Activated naive CD4-positive, alpha-beta T cell treated with Interleukin-2 at 50 U/mL for 16 hours (primary cell): ENCODE measurements around the gene LDLRAD3.
"Not testable (repeated sequence)": the region's sequence is repeated elsewhere in the genome, so short reads cannot be mapped to it uniquely, and the experiment has no call there.

ENCODE experiments used
- DNase-seq: peaks from one replicate; pipeline ENCODE4 v3.0.0-alpha.2; 2020

Gene LDLRAD3

GRCh38 chr11:35997902-35998520 lies 54.1 kb downstream of the LDLRAD3 start:
- no peak for DNase-seq

- DNase-seq = no peak
Measured at GRCh38 chr11:35998634-35999033, 54.8 kb downstream of the LDLRAD3 start.

GRCh38 chr11:36000616-36001190 lies 56.8 kb downstream of the LDLRAD3 start:
- DNase-seq = no peak

- DNase-seq = no peak
Measured at GRCh38 chr11:36002196-36002595, 58.3 kb downstream of the LDLRAD3 start.

- no peak for DNase-seq
Measured at GRCh38 chr11:36002796-36003195, 58.9 kb downstream of the LDLRAD3 start.

- no peak for DNase-seq
Measured at GRCh38 chr11:36006556-36006955, 62.7 kb downstream of the LDLRAD3 start.

- no peak for DNase-seq
Measured at GRCh38 chr11:36007127-36007655, 63.3 kb downstream of the LDLRAD3 start.

- DNase-seq = no peak
Measured at GRCh38 chr11:36008584-36008983, 64.7 kb downstream of the LDLRAD3 start.

GRCh38 chr11:36009473-36009872 lies 65.6 kb downstream of the LDLRAD3 start:
- DNase-seq = no peak

GRCh38 chr11:36010010-36010740 lies 66.3 kb downstream of the LDLRAD3 start:
- DNase-seq = no peak

- no peak for DNase-seq
Measured at GRCh38 chr11:36011574-36011973, 67.7 kb downstream of the LDLRAD3 start.

GRCh38 chr11:36012455-36012854 lies 68.6 kb downstream of the LDLRAD3 start:
- DNase-seq = no peak

- no peak for DNase-seq
Measured at GRCh38 chr11:36012979-36013378, 69.1 kb downstream of the LDLRAD3 start.

GRCh38 chr11:36013446-36013845 lies 69.6 kb downstream of the LDLRAD3 start:
- DNase-seq = not testable (repeated sequence)

GRCh38 chr11:36013950-36014897 lies 70.4 kb downstream of the LDLRAD3 start:
- DNase-seq = no peak

GRCh38 chr11:36014898-36015665 lies 71.2 kb downstream of the LDLRAD3 start:
- no peak for DNase-seq

GRCh38 chr11:36015799-36016198 lies 71.9 kb downstream of the LDLRAD3 start:
- DNase-seq = no peak

- no peak for DNase-seq
Measured at GRCh38 chr11:36016263-36016662, 72.4 kb downstream of the LDLRAD3 start.

GRCh38 chr11:36016709-36017108 lies 72.8 kb downstream of the LDLRAD3 start:
- DNase-seq = no peak

- no peak for DNase-seq
Measured at GRCh38 chr11:36019005-36019596, 75.2 kb downstream of the LDLRAD3 start.

GRCh38 chr11:36019722-36020121 lies 75.9 kb downstream of the LDLRAD3 start:
- no peak for DNase-seq

- no peak for DNase-seq
Measured at GRCh38 chr11:36022882-36023281, 79.0 kb downstream of the LDLRAD3 start.
